Neutrophil (primary cell): ENCODE data around the gene SLC45A3.

Experiments used
- H3K27ac ChIP-seq: fragments of 200-600 bp; sonication (generic); 2 replicates; pipeline ENCODE4 v1.5.1; 2016; ENCODE audit warnings: mild to moderate bottlenecking, moderate library complexity
- H3K27me3 ChIP-seq: fragments of 200-600 bp; sonication (generic); 2 replicates; pipeline ENCODE4 v1.6.0; 2016; ENCODE audit warnings: mild to moderate bottlenecking
- H3K36me3 ChIP-seq: fragments of 200-600 bp; sonication (generic); 2 replicates; pipeline ENCODE4 v1.5.1; 2017
- H3K4me1 ChIP-seq, 2 experiments: fragments of 200-600 bp in 1 of 2; sonication (generic) in 1 of 2; 1 replicate in 1 of 2; 2 replicates in 1 of 2; pipeline versions ENCODE4 v1.5.1 to v1.6.1; 2013 to 2016; ENCODE audit warnings: low read depth in 1 of 2, low read length in 1 of 2, mild to moderate bottlenecking in 1 of 2, moderate library complexity in 1 of 2; ENCODE audit not compliant: control insufficient read depth in 1 of 2, insufficient read depth in 1 of 2
- H3K4me3 ChIP-seq, 2 experiments: fragments of 200-600 bp in 1 of 2; sonication (generic) in 1 of 2; 1 replicate in 1 of 2; 2 replicates in 1 of 2; pipeline ENCODE4 v1.5.1; 2013 to 2016; ENCODE audit warnings: low read depth in 1 of 2, low read length in 1 of 2, mild to moderate bottlenecking in 1 of 2, moderate library complexity in 1 of 2
- H3K9me3 ChIP-seq: fragments of 200-600 bp; sonication (generic); 2 replicates; pipeline ENCODE4 v1.5.1; 2016
- CTCF ChIP-seq: fragments of 200-600 bp; sonication (generic); IDR thresholded peaks from 2 replicates; pipeline ENCODE4 v1.5.1; 2016; ENCODE audit warnings: antibody characterized with exemption

Gene SLC45A3

DNA sequence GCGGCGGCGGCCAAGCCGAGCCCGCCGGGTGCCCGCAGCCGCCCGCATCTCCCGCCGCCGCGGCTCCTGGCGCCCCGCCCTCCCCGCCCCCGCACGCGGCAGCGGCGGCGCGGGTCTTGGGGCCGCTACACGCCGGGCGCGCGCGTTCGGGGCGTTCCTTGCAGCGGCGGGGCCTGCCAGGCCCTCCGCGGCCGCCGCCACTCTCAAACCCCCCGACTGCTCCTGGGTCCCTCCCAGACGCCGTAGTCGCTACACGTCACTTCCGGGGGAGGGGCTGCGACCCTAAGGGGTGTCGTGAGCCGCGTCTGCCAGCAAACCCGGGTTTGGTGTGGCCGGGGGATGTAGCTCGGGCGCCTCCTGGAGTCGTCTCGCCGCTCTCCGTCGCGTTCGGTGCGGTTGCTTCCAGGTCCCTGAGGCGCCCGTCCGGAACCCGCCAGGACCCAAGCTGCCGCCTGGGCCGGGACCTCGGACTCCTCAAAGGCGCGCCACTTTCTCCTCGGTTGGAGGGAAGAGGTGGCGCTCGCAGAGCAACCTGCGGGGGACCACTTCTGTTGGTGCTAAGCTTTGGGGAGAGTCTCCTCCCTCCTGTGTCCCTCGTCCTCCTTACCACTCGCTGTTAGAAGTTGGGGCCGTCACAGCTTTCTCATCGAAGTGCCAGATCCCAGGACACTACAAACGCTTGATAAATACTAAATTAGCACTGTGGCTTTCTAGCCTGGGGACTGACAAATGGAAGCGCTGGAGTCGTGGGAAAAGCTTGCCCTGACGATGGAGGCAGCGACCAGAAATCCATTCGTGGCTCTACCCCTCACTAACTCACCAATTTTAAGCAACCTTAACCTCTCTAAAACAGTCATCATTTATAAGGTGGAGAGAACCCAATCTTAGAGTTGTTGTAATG lies 48.3 kb downstream of the SLC45A3 start, which contains the start of gene ELK4:
TSS of gene ELK4 (minus strand) at position 244 of the 901 bp plus-strand sequence. CDS start 8,129 bp downstream, outside the sequence.
- Histone ChIP-seq H3K9me3 (no peaks in the 10 kb centered on the region), H3K36me3 (no peaks in the 10 kb centered on the region), H3K4me1 (peaks cover 8 to 16% of the 10 kb centered on the region in 2 experiments), H3K27ac (peak within 1 kb of the TSS; percentile 84), H3K4me3 (peak within 1 kb of the TSS; percentile 76 to 81), H3K27me3 (peaks cover 35% of the 10 kb centered on the region)
- TF ChIP-seq CTCF = peak; percentile 65

GRCh38 chr1:205631010-205631767 lies 49.1 kb downstream of the SLC45A3 start:
- no peak for TF ChIP-seq CTCF
- Histone ChIP-seq H3K27ac (peak overlapping the region; percentile 84), H3K9me3 (no peaks in the 10 kb centered on the region), H3K36me3 (no peaks in the 10 kb centered on the region), H3K4me1 (peaks cover 8 to 16% of the 10 kb centered on the region in 2 experiments), H3K4me3 (peak overlapping the region; percentile 76 to 81), H3K27me3 (peaks cover 29% of the 10 kb centered on the region)

DNA sequence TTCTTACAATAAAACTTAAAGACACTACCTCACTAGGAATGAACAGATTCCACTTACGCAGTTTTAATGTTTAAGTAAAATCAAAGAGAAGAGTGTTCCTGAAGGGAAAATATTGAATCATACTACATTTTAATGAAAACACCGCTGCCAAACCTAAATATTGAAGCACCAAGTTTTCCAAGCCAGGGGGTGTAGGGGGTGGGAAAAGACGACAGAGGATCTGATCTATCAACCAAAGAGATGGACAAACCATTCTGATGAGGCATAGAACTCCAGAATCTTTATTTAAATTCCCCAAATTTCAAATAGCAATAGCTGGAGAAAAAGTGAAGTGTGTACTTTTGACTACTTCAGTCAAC lies 49.7 kb downstream of the SLC45A3 start:
- Histone ChIP-seq H3K27ac (peak overlapping the region; percentile 84), H3K9me3 (no peaks in the 10 kb centered on the region), H3K4me1 (peaks cover 8 to 16% of the 10 kb centered on the region in 2 experiments), H3K4me3 (peak overlapping the region; percentile 76 to 81), H3K27me3 (peaks cover 23% of the 10 kb centered on the region), H3K36me3 (no peaks in the 10 kb centered on the region)
- no peak for TF ChIP-seq CTCF

DNA sequence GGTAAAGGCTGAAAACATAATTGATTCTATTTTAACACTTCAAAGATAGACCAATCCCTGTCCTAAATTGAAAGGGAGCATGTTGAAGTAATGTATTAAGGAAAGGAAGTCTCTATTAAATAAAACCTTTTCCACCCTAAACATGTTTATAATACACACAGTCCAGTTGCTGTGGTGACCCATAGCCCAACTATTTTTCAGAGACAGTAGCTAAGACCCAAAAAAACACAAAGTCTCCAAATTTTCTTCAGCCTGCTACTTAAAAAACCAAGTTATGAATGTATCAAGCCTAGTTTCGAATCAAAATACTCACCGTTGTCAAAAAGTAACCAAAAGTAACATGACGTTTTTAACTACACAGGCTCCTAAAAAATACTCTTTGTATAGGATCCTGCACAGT lies 50.1 kb downstream of the SLC45A3 start:
- H3K9me3 ChIP-seq = no peaks in the 10 kb centered on the region
- H3K4me1 ChIP-seq = peaks cover 8 to 16% of the 10 kb centered on the region in 2 experiments
- H3K27me3 ChIP-seq = peaks cover 22% of the 10 kb centered on the region
- no peaks in the 10 kb centered on the region for H3K36me3 ChIP-seq
- H3K27ac ChIP-seq = no peak overlapping the region
- no peak overlapping the region for H3K4me3 ChIP-seq
- TF ChIP-seq CTCF = no peak

GRCh38 chr1:205629751-205630150 lies 50.6 kb downstream of the SLC45A3 start:
- Histone ChIP-seq H3K4me3 (no peak overlapping the region), H3K4me1 (peaks cover 8 to 16% of the 10 kb centered on the region in 2 experiments), H3K9me3 (no peaks in the 10 kb centered on the region), H3K27ac (no peak overlapping the region), H3K27me3 (peaks cover 22% of the 10 kb centered on the region), H3K36me3 (no peaks in the 10 kb centered on the region)
- no peak for TF ChIP-seq CTCF
